ENCODE results near the gene RAB17.

DNA sequence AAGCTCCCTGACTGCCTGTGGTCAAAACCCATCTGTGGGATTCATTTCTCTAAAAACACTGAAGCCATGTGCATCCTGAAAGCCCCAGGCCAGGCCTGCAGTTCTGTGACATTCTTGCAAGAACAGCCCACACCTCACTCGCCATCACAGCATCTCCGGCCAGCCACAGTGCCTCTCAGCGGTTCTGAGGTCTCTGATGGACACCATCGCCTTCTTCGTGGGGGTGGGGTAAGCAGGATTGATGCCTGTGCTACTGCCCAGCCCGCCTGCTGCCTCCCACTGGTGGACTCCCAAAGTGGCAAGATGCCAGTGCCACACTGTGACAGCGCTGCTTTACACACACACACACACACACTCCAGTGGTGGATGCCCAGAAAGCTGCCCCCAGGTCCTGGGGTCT lies 29.3 kb downstream of the RAB17 start:
- TF ChIP-seq, protein P1, sequence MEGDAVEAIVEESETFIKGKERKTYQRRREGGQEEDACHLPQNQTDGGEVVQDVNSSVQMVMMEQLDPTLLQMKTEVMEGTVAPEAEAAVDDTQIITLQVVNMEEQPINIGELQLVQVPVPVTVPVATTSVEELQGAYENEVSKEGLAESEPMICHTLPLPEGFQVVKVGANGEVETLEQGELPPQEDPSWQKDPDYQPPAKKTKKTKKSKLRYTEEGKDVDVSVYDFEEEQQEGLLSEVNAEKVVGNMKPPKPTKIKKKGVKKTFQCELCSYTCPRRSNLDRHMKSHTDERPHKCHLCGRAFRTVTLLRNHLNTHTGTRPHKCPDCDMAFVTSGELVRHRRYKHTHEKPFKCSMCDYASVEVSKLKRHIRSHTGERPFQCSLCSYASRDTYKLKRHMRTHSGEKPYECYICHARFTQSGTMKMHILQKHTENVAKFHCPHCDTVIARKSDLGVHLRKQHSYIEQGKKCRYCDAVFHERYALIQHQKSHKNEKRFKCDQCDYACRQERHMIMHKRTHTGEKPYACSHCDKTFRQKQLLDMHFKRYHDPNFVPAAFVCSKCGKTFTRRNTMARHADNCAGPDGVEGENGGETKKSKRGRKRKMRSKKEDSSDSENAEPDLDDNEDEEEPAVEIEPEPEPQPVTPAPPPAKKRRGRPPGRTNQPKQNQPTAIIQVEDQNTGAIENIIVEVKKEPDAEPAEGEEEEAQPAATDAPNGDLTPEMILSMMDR (IDR thresholded peaks at IDR 0.05; ENCODE audit: low read length), result no peak
- TF ChIP-seq EZH2 (IDR thresholded peaks at IDR 0.05; ENCODE audit: borderline replicate concordance, low read length), result no peak
